Liver (tissue), 2 donors: ENCODE data around the gene SCD5.

ENCODE experiments used
- CTCF ChIP-seq: fragments of 150-350 bp; IDR thresholded peaks from 2 replicates; pipeline ENCODE4 v1.5.1; 2017; ENCODE audit warnings: improper control_type of control experiment, low read depth, low read length; ENCODE audit not compliant: missing input control
- MAX ChIP-seq: IDR thresholded peaks from 2 replicates; pipeline ENCODE4 v1.6.1; 2016; ENCODE audit warnings: antibody characterized with exemption
- YY1 ChIP-seq: IDR thresholded peaks from 2 replicates; pipeline ENCODE4 v1.6.1; 2016; ENCODE audit warnings: antibody characterized with exemption, mild to moderate bottlenecking
- donor health status: healthy.

GRCh38 chr4:82661181-82661992 is 137.2 kb downstream of the SCD5 start:
- TF ChIP-seq YY1 (no peak), MAX (no peak), CTCF (no peak)
